Pancreas (tissue), 10 donors: ENCODE data around the gene PHF12. TPM values are rescaled to one million over a fixed set of nuclear protein-coding genes. Genes with fewer than 3 reads are reported as not detected.

Source experiments
- ATAC-seq, 4 donors: fragments of 200-7000 bp; cut with Tn5 transposase; one replicate each; pipeline versions ENCODE4 v1.8.0 to v1.9.1; 2020; ENCODE audit warnings: mild to moderate bottlenecking in 4 of 4, moderate library complexity in 4 of 4
- DNase-seq, 6 donors: peaks; one replicate each; pipeline ENCODE4 v3.0.0-alpha.2; 2020
- FAIRE-seq: peaks from 2 replicates; lab custom pipeline; 2012; peaks lifted over from hg19 to GRCh38; lab: Jason Lieb, UNC
- H3K27ac ChIP-seq, 4 donors: fragments of 200-600 bp; sonication (generic); 1 replicate in 3 of 4; 2 replicates in 1 of 4; pipeline versions ENCODE4 v1.5.0 to v1.8.0; 2020
- H3K27me3 ChIP-seq, 4 donors: fragments of 200-600 bp; one replicate each; pipeline ENCODE4 v1.8.0; 2021
- H3K36me3 ChIP-seq, 3 donors: fragments of 200-600 bp; sonication (generic) in 1 of 3; one replicate each; pipeline versions ENCODE4 v1.5.0 to v1.8.0; 2020 to 2021
- H3K4me1 ChIP-seq, 3 donors: fragments of 200-600 bp; one replicate each; pipeline ENCODE4 v1.8.0; 2021
- H3K4me3 ChIP-seq, 4 donors: fragments of 200-600 bp; sonication (generic) in 2 of 4; one replicate each; pipeline versions ENCODE4 v1.5.0 to v1.8.0; 2020 to 2021
- H3K9me3 ChIP-seq, 4 donors: fragments of 200-600 bp; one replicate each; pipeline ENCODE4 v1.8.0; 2021
- WGBS, 2 donors: extraction: QIAGEN DNeasy Blood & Tissue Kit; methylation state at CpG; one replicate each; pipeline ENCODE4 v1.1.7; 2013; 5-methylcytosine and 5-hydroxymethylcytosine counted together
- intact Hi-C, 3 donors: fragments of 100-400 bp; cut with DNase I; formaldehyde crosslinking; loops; one replicate each; pipeline versions ENCODE4 v1.11.1 to v1.14.2; 2022
- polyA plus RNA-seq, 2 donors: library from polyadenylated mRNA; stranded (reverse); fragments of 200-250 nt; gene quantifications; one replicate each; pipeline ENCODE4 v1.2.3, GENCODE V29; 2013
- total RNA-seq, 6 donors: library from RNA; stranded (reverse); fragmentation: NEBNext Ultra II Directional in 4 of 6; extraction: Animal tissue kit (Norgen Biotek cat#: 25700) in 4 of 6; gene quantifications; one replicate each; pipeline versions ENCODE4 v1.2.1 to v1.2.4, GENCODE V29; 2021 to 2023
- TF ChIP-seq, protein P1 (sequence below), 4 donors: fragments of 200-600 bp; sonication (generic) in 3 of 4; IDR thresholded peaks; one replicate each; pipeline versions ENCODE4 v1.5.0 to v1.8.0; 2021; ENCODE audit warnings: antibody characterized with exemption in 4 of 4
- donor health status: healthy with polysubstance abuse.
- donor health status: DM: no; HTN: no; CAD: no; lungs with moderate emphysema.
- donor health status: DM: no; HTN: no; CAD: no.
- donor health status: control.
- donor health status: control.
- donor health status: Bipolar disorder and iron deficiency.
- donor health status: DM: yes; HTN: yes; CAD: no.
- donor health status: DM: no; HTN: no; CAD: no.
- donor health status: DM: no; HTN: no; CAD: no.
- donor health status: DM: yes; HTN: yes; CAD: no.

PHF12 gene
- total and polyA plus RNA-seq, 8 donors: 19.9 to 31.6 (median 25.6) TPM

GRCh38 chr17:28953444-28954118, 2.3 kb upstream of the PHF12 start:
- 31 to 32% methylated on average over 5 of the region's 5 CpGs for WGBS, 2 donors
- H3K27ac ChIP-seq: no peak overlapping the region
- no peaks in the 10 kb centered on the region for H3K36me3 ChIP-seq

GRCh38 chr17:28951991-28952975, 965 bp upstream of the PHF12 start:
- Histone ChIP-seq H3K4me3 (peak overlapping the region; percentile 28 to 89 (median 34)), H3K27ac (peak overlapping the region; percentile 84 to 98 (median 96)), H3K4me1 (peaks cover 6 to 18% (median 13%) of the 10 kb centered on the region in 3 donors), H3K36me3 (no peaks in the 10 kb centered on the region), H3K27me3 (no peaks in the 10 kb centered on the region), H3K9me3 (no peaks in the 10 kb centered on the region)
- ATAC-seq (peak; percentile 71 to 85 (median 78)), FAIRE-seq (peak; percentile 98), DNase-seq (peak; percentile 85 to 98 (median 96))
- TF ChIP-seq, protein P1, sequence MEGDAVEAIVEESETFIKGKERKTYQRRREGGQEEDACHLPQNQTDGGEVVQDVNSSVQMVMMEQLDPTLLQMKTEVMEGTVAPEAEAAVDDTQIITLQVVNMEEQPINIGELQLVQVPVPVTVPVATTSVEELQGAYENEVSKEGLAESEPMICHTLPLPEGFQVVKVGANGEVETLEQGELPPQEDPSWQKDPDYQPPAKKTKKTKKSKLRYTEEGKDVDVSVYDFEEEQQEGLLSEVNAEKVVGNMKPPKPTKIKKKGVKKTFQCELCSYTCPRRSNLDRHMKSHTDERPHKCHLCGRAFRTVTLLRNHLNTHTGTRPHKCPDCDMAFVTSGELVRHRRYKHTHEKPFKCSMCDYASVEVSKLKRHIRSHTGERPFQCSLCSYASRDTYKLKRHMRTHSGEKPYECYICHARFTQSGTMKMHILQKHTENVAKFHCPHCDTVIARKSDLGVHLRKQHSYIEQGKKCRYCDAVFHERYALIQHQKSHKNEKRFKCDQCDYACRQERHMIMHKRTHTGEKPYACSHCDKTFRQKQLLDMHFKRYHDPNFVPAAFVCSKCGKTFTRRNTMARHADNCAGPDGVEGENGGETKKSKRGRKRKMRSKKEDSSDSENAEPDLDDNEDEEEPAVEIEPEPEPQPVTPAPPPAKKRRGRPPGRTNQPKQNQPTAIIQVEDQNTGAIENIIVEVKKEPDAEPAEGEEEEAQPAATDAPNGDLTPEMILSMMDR (IDR thresholded peaks at IDR 0.05): no peak
- intact Hi-C loops: no loop called here
- 5% methylated on average over 36 of the region's 36 CpGs for WGBS, 2 donors

More at GRCh38 chr17:28953444-28954118, 2.3 kb upstream of the PHF12 start:
- Histone ChIP-seq H3K4me1 (peaks cover 0 to 5% (median under 1%) of the 10 kb centered on the region in 3 donors), H3K4me3 (no peak overlapping the region), H3K27me3 (no peaks in the 10 kb centered on the region), H3K9me3 (no peaks in the 10 kb centered on the region)
- TF ChIP-seq, protein P1 (IDR thresholded peaks at IDR 0.05): peak; percentile 63 to 79 (median 72)
- DNase-seq: peak in 5 of 6 donors; percentile 45 to 61 (median 55)
- no peak for ATAC-seq
- FAIRE-seq: no peak
- intact Hi-C loops: no loop called here

DNA sequence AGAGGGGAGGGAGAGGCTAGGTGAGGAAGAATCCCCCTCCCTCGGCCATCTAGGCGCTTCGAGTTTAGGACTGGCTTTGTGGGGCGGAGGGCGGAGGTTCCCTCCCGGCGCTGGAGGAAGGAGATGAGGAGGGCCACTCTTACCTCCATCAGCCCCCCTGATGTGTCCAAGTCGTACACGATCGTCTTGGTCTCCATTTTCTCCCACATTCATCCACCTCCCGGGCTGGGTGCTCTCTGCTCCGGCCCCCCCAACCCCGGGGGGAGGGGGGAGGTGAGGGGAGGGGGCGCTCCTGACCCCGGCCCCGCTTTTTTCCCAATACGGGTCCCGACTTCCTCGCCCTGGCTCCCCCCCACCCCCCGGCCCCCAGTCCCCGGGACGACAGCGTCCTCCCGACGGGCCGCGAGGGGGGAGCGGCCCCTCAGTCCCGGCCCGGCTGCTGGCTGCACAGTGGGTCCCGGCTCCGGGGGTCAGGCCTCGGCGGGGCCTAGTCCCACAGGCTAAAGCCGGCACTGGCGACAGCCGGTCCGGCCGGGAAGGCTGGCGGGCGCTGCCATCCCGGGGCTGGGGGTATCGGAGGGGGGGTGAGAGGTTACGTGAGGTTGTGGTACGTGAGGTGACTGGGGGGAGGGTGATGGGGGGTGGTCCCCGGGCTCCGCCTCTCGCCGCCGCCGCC, 428 bp downstream of the PHF12 start:
- peak in 1 of 6 donors; percentile 72 for DNase-seq
- WGBS, 2 donors: 0% methylated on average over 30 to 44 of the region's 51 CpGs
- Histone ChIP-seq H3K27me3 (no peaks in the 10 kb centered on the region), H3K4me1 (peaks cover 9 to 30% (median 24%) of the 10 kb centered on the region in 3 donors), H3K4me3 (peak overlapping the region; percentile 67 to 94 (median 84)), H3K9me3 (no peaks in the 10 kb centered on the region), H3K36me3 (no peaks in the 10 kb centered on the region), H3K27ac (peak overlapping the region; percentile 84 to 94 (median 89))
- ATAC-seq: peak in 2 of 4 donors; percentile 0
- no peak for FAIRE-seq
- TF ChIP-seq, protein P1 (IDR thresholded peaks at IDR 0.05): no peak
- intact Hi-C loops: no loop called here

DNA sequence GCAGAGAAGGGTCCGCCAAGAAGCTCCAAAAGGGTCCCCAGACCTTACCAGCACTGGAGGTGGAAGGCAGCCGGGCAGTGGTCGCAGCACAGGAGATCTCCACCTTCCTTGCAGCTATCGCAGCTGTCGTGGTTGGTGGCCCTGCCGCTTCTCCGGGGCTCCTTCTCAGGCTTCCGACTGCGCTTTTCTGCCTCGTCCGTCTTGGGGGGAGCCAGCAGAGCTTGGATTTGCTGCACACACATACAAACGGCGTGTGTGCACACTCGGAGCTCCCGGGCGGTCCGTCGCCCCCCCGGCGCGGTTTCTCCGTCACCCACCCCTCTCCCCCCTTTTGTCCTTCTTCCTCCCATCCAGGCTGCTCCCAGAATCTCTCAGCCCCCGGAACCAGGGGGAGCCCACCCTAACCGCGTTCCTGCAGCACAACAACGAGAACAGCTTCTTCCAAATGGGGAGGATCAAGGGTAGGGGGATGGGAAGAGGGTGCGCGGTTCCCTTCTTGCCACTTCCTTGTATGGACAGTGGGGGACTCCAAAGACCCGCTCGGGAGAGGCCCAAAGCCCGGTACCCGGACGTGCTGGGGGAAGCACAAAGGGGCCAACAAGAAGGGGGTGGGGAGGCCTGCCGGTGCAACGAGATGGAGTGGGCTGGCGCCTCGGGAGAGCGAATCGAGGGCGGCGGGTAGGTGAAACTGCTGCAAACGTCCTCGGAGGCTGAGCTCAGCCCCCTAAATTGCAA, 1.1 kb downstream of the PHF12 start:
- peaks cover 9 to 36% (median 24%) of the 10 kb centered on the region in 3 donors for H3K4me1 ChIP-seq
- peak overlapping the region; percentile 67 to 94 (median 84) for H3K4me3 ChIP-seq
- peak in 2 of 4 donors; percentile 0 to 1 for ATAC-seq
- no peak for FAIRE-seq
- H3K27ac ChIP-seq: peak overlapping the region; percentile 84 to 94 (median 89)
- intact Hi-C loops: no loop called here
- H3K36me3 ChIP-seq: no peaks in the 10 kb centered on the region
- peak; percentile 65 to 90 (median 74) for DNase-seq
- TF ChIP-seq, protein P1 (IDR thresholded peaks at IDR 0.05): no peak
- no peaks in the 10 kb centered on the region for H3K9me3 ChIP-seq
- no peaks in the 10 kb centered on the region for H3K27me3 ChIP-seq
- 0 to 1% methylated on average over 42 to 43 of the region's 43 CpGs for WGBS, 2 donors
